Ascending aorta (tissue), 2 donors: Measurements from ENCODE around the gene HES6. TPM values are rescaled to one million over a fixed set of nuclear protein-coding genes. Genes with fewer than 3 reads are reported as not detected.

ENCODE experiments used
- DNase-seq, 2 donors: peaks; one replicate each; pipeline ENCODE4 v3.0.0-alpha.2; 2019; ENCODE audit warnings: low spot score in 2 of 2
- H3K27ac ChIP-seq, 2 donors: fragments of 200-600 bp; sonication (generic); one replicate each; pipeline ENCODE4 v1.5.1; 2016 to 2017; ENCODE audit warnings: mild to moderate bottlenecking in 1 of 2
- H3K27me3 ChIP-seq: fragments of 200-600 bp; sonication (generic); one replicate; pipeline ENCODE4 v1.5.1; 2017
- H3K36me3 ChIP-seq, 2 donors: fragments of 200-600 bp; sonication (generic); one replicate each; pipeline ENCODE4 v1.5.1; 2016
- H3K4me1 ChIP-seq, 2 donors: fragments of 200-600 bp; sonication (generic); one replicate each; pipeline ENCODE4 v1.5.1; 2016 to 2017; ENCODE audit warnings: mild to moderate bottlenecking in 1 of 2
- H3K4me3 ChIP-seq, 2 donors: fragments of 200-600 bp; sonication (generic); one replicate each; pipeline ENCODE4 v1.5.1; 2016 to 2017; ENCODE audit warnings: mild to moderate bottlenecking in 1 of 2
- H3K9me3 ChIP-seq, 2 donors: fragments of 200-600 bp; sonication (generic); one replicate each; pipeline ENCODE4 v1.5.1; 2016
- intact Hi-C: fragments of 100-400 bp; cut with DNase I; formaldehyde crosslinking; loops from one replicate; pipeline ENCODE4 v1.15.1; 2023
- total RNA-seq: library from RNA; depleted of rRNA; stranded (reverse); fragments of >200 nt; gene quantifications from one replicate; pipeline ENCODE4 v1.1.0, GENCODE V29; 2016
- TF ChIP-seq, protein P1 (sequence below), 3 experiments: fragments of 200-600 bp in 2 of 3; fragments of 450-650 bp in 1 of 3; sonication (generic) in 2 of 3; IDR thresholded peaks; one replicate each; pipeline ENCODE4 v1.5.1; 2016 to 2019; ENCODE audit warnings: antibody characterized with exemption in 3 of 3, mild to moderate bottlenecking in 1 of 3, moderate library complexity in 1 of 3

HES6 gene
- total RNA-seq, 1 donor from 2014 or later: 117 TPM

DNA sequence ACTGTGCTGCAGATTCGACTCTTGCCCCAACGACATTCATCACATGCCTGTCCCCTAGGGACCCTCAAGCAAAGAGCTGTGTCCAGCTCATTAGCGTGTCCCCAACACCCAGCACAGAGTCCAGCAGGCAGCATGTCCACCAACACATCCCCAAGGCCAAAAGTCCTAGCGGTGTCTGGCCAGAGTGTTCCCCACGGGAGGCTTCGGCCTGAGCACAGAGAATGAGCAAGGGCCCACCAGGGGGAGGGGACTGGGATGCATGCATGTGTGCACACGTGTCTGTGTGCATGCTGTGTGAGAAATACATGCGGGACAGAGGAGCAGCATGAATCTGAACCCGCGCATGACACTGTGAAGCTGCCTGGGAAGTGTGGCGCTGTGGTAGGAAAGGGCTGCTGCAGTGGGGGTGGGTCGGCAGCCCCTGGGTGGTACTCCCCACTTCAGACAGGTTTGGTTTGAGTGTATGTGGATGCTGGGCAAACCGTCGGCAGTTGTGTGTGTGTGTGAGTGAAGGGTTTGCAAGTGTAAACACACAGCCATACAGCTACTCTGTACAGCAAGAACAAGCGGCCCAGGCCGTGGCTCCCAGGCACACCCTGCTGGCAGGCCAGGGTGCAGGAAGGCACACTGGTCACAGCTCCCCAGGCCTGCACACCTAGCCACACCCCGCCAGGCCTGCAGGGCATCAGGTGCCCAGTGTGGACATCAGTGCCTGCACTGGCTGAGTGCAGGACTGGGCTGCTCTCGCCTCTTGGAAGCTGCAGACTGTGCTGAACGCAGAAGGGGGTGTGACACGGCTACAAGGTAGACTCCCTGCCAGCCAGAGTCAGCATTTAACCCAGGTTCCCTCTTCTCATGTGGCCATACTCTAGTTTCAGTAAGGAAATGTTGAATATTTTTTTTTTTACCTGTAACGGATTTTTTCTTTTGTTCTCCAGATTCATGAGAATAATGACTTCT is 19.5 kb upstream of the HES6 start:
- intact Hi-C loops: loop anchor here (5.0 kb wide), 2 partner anchors 97 to 337 kb away; no protein-coding TSS in a partner anchor

GRCh38 chr2:238257786-238258700 is 18.2 kb upstream of the HES6 start:
- Histone ChIP-seq H3K27ac (no peak overlapping the region), H3K4me1 (peaks cover 0 to 3% of the 10 kb centered on the region in 2 donors), H3K36me3 (peaks cover 77 to 94% of the 10 kb centered on the region in 2 donors), H3K27me3 (no peaks in the 10 kb centered on the region), H3K4me3 (no peak overlapping the region), H3K9me3 (no peaks in the 10 kb centered on the region)
- DNase-seq: no peak
- intact Hi-C loops: no loop called here
- TF ChIP-seq, protein P1, sequence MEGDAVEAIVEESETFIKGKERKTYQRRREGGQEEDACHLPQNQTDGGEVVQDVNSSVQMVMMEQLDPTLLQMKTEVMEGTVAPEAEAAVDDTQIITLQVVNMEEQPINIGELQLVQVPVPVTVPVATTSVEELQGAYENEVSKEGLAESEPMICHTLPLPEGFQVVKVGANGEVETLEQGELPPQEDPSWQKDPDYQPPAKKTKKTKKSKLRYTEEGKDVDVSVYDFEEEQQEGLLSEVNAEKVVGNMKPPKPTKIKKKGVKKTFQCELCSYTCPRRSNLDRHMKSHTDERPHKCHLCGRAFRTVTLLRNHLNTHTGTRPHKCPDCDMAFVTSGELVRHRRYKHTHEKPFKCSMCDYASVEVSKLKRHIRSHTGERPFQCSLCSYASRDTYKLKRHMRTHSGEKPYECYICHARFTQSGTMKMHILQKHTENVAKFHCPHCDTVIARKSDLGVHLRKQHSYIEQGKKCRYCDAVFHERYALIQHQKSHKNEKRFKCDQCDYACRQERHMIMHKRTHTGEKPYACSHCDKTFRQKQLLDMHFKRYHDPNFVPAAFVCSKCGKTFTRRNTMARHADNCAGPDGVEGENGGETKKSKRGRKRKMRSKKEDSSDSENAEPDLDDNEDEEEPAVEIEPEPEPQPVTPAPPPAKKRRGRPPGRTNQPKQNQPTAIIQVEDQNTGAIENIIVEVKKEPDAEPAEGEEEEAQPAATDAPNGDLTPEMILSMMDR (IDR thresholded peaks at IDR 0.05): no peak

More for the DNA sequence above, 19.5 kb upstream of the HES6 start:
- H3K36me3 ChIP-seq: peaks cover 69 to 82% of the 10 kb centered on the region in 2 donors
- no peak overlapping the region for H3K27ac ChIP-seq
- peaks cover 0 to 6% of the 10 kb centered on the region in 2 donors for H3K4me1 ChIP-seq
- no peaks in the 10 kb centered on the region for H3K27me3 ChIP-seq
- H3K9me3 ChIP-seq: no peaks in the 10 kb centered on the region
- DNase-seq: no peak
- TF ChIP-seq, protein P1 (IDR thresholded peaks at IDR 0.05): no peak
- H3K4me3 ChIP-seq: no peak overlapping the region

GRCh38 chr2:238256594-238257104 is 16.8 kb upstream of the HES6 start:
- H3K27me3 ChIP-seq: no peaks in the 10 kb centered on the region
- no peak for DNase-seq
- H3K4me1 ChIP-seq: no peaks in the 10 kb centered on the region
- TF ChIP-seq, protein P1 (IDR thresholded peaks at IDR 0.05): peak; percentile 40 to 57 (median 46)
- no peak overlapping the region for H3K27ac ChIP-seq
- H3K4me3 ChIP-seq: no peak overlapping the region
- H3K9me3 ChIP-seq: no peaks in the 10 kb centered on the region
- H3K36me3 ChIP-seq: peaks cover 82 to 98% of the 10 kb centered on the region in 2 donors
- intact Hi-C loops: no loop called here

GRCh38 chr2:238256111-238256510 is 16.3 kb upstream of the HES6 start:
- no peak overlapping the region for H3K27ac ChIP-seq
- intact Hi-C loops: no loop called here
- H3K27me3 ChIP-seq: no peaks in the 10 kb centered on the region
- TF ChIP-seq, protein P1 (IDR thresholded peaks at IDR 0.05): no peak
- H3K9me3 ChIP-seq: no peaks in the 10 kb centered on the region
- H3K36me3 ChIP-seq: peaks cover 83 to 98% of the 10 kb centered on the region in 2 donors
- H3K4me1 ChIP-seq: no peaks in the 10 kb centered on the region
- no peak for DNase-seq
- H3K4me3 ChIP-seq: no peak overlapping the region

GRCh38 chr2:238255636-238256035 is 15.8 kb upstream of the HES6 start:
- intact Hi-C loops: no loop called here
- Histone ChIP-seq H3K4me3 (no peak overlapping the region), H3K36me3 (peaks cover 87 to 98% of the 10 kb centered on the region in 2 donors), H3K9me3 (no peaks in the 10 kb centered on the region), H3K4me1 (no peaks in the 10 kb centered on the region), H3K27me3 (no peaks in the 10 kb centered on the region), H3K27ac (no peak overlapping the region)
- DNase-seq: no peak
- TF ChIP-seq, protein P1 (IDR thresholded peaks at IDR 0.05): no peak
